HepG2 (cell line): ENCODE measurements around the gene KDM3B. TPM values are rescaled to one million over a fixed set of nuclear protein-coding genes. Genes with fewer than 3 reads are reported as not detected.

ENCODE experiments used
- BCL6 ChIP-seq: IDR thresholded peaks from 2 replicates; pipeline ENCODE4 v1.6.1; 2016; ENCODE audit warnings: missing genetic modification reagents, missing compliant biosample characterization
- GRHL1 ChIP-seq: sonication (generic); formaldehyde crosslinking; conservative IDR thresholded peaks from 2 replicates; pipeline ENCODE4 v1.8.0; 2022; ENCODE audit warnings: missing genetic modification reagents
- HMG20A ChIP-seq: IDR thresholded peaks from 2 replicates; pipeline ENCODE4 v1.6.1; 2016; ENCODE audit warnings: borderline replicate concordance
- KDM3A ChIP-seq: IDR thresholded peaks from 2 replicates; pipeline ENCODE4 v1.6.1; 2018; ENCODE audit warnings: low read depth, missing compliant biosample characterization
- MIER2 ChIP-seq: IDR thresholded peaks from 2 replicates; pipeline ENCODE4 v1.6.1; 2016; ENCODE audit warnings: missing biosample characterization, missing genetic modification reagents
- NR0B2 ChIP-seq: sonication (generic); formaldehyde crosslinking; IDR thresholded peaks from 2 replicates; pipeline ENCODE4 v1.4.0; 2020; ENCODE audit warnings: mild to moderate bottlenecking, missing genetic modification reagents
- POLR2A ChIP-seq, 2 experiments: IDR thresholded peaks; 2 replicates each; pipeline ENCODE4 v1.6.1; 2011; ENCODE audit warnings: low read depth in 2 of 2, low read length in 2 of 2, mild to moderate bottlenecking in 1 of 2, moderate library complexity in 1 of 2; ENCODE audit not compliant: insufficient read depth in 1 of 2
- RCOR2 ChIP-seq: IDR thresholded peaks from 2 replicates; pipeline ENCODE4 v1.6.1; 2016; ENCODE audit warnings: missing biosample characterization, missing genetic modification reagents
- REPIN1 ChIP-seq: sonication (generic); formaldehyde crosslinking; IDR thresholded peaks from 2 replicates; pipeline ENCODE4 v1.8.0; 2022; ENCODE audit warnings: missing genetic modification reagents, low read depth, mild to moderate bottlenecking, borderline replicate concordance
- REXO4 ChIP-seq: sonication (generic); formaldehyde crosslinking; IDR thresholded peaks from 2 replicates; pipeline ENCODE4 v1.8.0; 2022; ENCODE audit warnings: missing genetic modification reagents, mild to moderate bottlenecking, borderline replicate concordance
- SMARCE1 ChIP-seq: fragments of 450-650 bp; IDR thresholded peaks from 2 replicates; pipeline ENCODE4 v1.6.1; 2017; ENCODE audit warnings: borderline replicate concordance
- TBP ChIP-seq: sonication (generic); formaldehyde crosslinking; IDR thresholded peaks from 2 replicates; pipeline ENCODE4 v1.5.0; 2020; ENCODE audit warnings: missing genetic modification reagents
- TSC22D2 ChIP-seq: sonication (generic); formaldehyde crosslinking; IDR thresholded peaks from 2 replicates; pipeline ENCODE4 v1.5.1; 2020; ENCODE audit warnings: missing genetic modification reagents, mild to moderate bottlenecking, borderline replicate concordance
- ZBTB2 ChIP-seq: sonication (generic); formaldehyde crosslinking; IDR thresholded peaks from 2 replicates; pipeline ENCODE4 v1.8.0; 2022; ENCODE audit warnings: low read depth, missing genetic modification reagents
- ZHX1 ChIP-seq: sonication (generic); formaldehyde crosslinking; IDR thresholded peaks from 2 replicates; pipeline ENCODE4 v1.8.1; 2022; ENCODE audit warnings: low read depth, mild to moderate bottlenecking, missing genetic modification reagents
- ZNF232 ChIP-seq: sonication (generic); formaldehyde crosslinking; IDR thresholded peaks from 2 replicates; pipeline ENCODE4 v1.4.0; 2020; ENCODE audit warnings: missing genetic modification reagents, borderline replicate concordance
- ZNF343 ChIP-seq: sonication (generic); formaldehyde crosslinking; IDR thresholded peaks from 2 replicates; pipeline ENCODE4 v1.4.0; 2020; ENCODE audit warnings: mild to moderate bottlenecking, missing genetic modification reagents
- ZNF44 ChIP-seq: sonication (generic); formaldehyde crosslinking; IDR thresholded peaks from 2 replicates; pipeline ENCODE4 v1.5.1; 2020; ENCODE audit warnings: mild to moderate bottlenecking, missing genetic modification reagents
- ZNF512B ChIP-seq: sonication (generic); formaldehyde crosslinking; IDR thresholded peaks from 2 replicates; pipeline ENCODE4 v1.5.1; 2020; ENCODE audit warnings: missing genetic modification reagents, mild to moderate bottlenecking, borderline replicate concordance
- ZNF746 ChIP-seq: sonication (generic); formaldehyde crosslinking; IDR thresholded peaks from 2 replicates; pipeline ENCODE4 v1.8.0; 2022; ENCODE audit warnings: mild to moderate bottlenecking, missing genetic modification reagents
- polyA plus RNA-seq, 8 experiments: library from polyadenylated mRNA; depleted of rRNA in 3 of 8; stranded (reverse) in 7 of 8; unstranded in 1 of 8; fragments of >200 nt; fragmentation: Illumina TruSeq in 4 of 8; extraction: Trizol in 4 of 8; gene quantifications; 2 replicates each; pipeline versions ENCODE4 v1.2.1 to v1.2.3, GENCODE V29; 2011 to 2016; ENCODE audit warnings: low read depth in 4 of 8, missing spikeins in 1 of 8, mixed read lengths in 1 of 8; ENCODE audit not compliant: insufficient read depth in 1 of 8
- total RNA-seq, 5 experiments: library from RNA; depleted of rRNA; stranded (reverse); fragments of >200 nt; fragmentation: Illumina TruSeq; extraction: Trizol; gene quantifications; 2 replicates each; pipeline ENCODE4 v1.2.3, GENCODE V29; 2016; ENCODE audit warnings: low read depth in 1 of 5

Gene KDM3B
- total and polyA plus RNA-seq, 2 of the 13 experiments (the other 11 are each of a cell fraction or from before 2014, with no cell fraction given): 19.7 to 34.3 TPM

- TF ChIP-seq GRHL1 (CRISPR knock-in tag): no peak
- peak; percentile 85; the same call in 1 of the 2 replicates for TF ChIP-seq ZNF232 (CRISPR knock-in tag)
- peak; percentile 35; the same call in 1 of the 2 replicates for TF ChIP-seq ZHX1 (CRISPR knock-in tag)
- peak; percentile 73; the same call in 1 of the 2 replicates for TF ChIP-seq REPIN1 (CRISPR knock-in tag)
- no peak for TF ChIP-seq TSC22D2 (CRISPR knock-in tag)
- no peak for TF ChIP-seq ZNF44 (CRISPR knock-in tag)
- TF ChIP-seq ZNF512B (CRISPR knock-in tag): no peak
- no peak for TF ChIP-seq REXO4 (CRISPR knock-in tag)
- no peak for TF ChIP-seq SMARCE1
- 0 out of 2 replicates have a peak, but pooled peaks have one; percentile 11 for TF ChIP-seq RCOR2 (CRISPR knock-in tag)
- TF ChIP-seq MIER2: no peak
- TF ChIP-seq POLR2A (IDR thresholded peaks at IDR 0.05; ENCODE audit: insufficient read depth in 1 of 2, low read depth in 2 of 2, low read length in 2 of 2): peak; percentile 79 to 98
- TF ChIP-seq KDM3A (CRISPR knock-in tag): no peak
- TF ChIP-seq HMG20A (CRISPR knock-in tag): no peak
- 0 out of 2 replicates have a peak, but pooled peaks have one; percentile 27 for TF ChIP-seq ZBTB2 (CRISPR knock-in tag)
- TF ChIP-seq NR0B2: peak; percentile 77; the same call in 1 of the 2 replicates
- TF ChIP-seq ZNF343 (CRISPR knock-in tag): no peak
- TF ChIP-seq TBP (CRISPR knock-in tag): no peak
- no peak for TF ChIP-seq ZNF746 (CRISPR knock-in tag)
- TF ChIP-seq BCL6 (CRISPR knock-in tag): 0 out of 2 replicates have a peak, but pooled peaks have one; percentile 6
Observed at GRCh38 chr5:138331449-138332368, 20.8 kb upstream of the KDM3B start, which contains the start of gene CDC25C (continued).
